Activated CD8-positive, alpha-beta T cell treated with anti-CD3 and anti-CD28 coated beads for 36 hours (primary cell): ENCODE data around the gene KLHL26. TPM values are rescaled to one million over a fixed set of nuclear protein-coding genes. Genes with fewer than 3 reads are reported as not detected.

Source experiments
- ATAC-seq: fragments of 200-7000 bp; cut with Tn5 transposase; one replicate; pipeline ENCODE4 v1.10.0; 2021; ENCODE audit warnings: mild to moderate bottlenecking, moderate library complexity
- CTCF ChIA-PET: fragments of 350-600 bp; sonication (Branson Sonifier 250); formaldehyde crosslinking; loops from one replicate; lab custom pipeline; 2021; ENCODE audit warnings: antibody characterized with exemption; lab: Charles Lee
- POLR2A ChIA-PET: fragments of 350-600 bp; sonication (Branson Sonifier 250); formaldehyde crosslinking; loops from one replicate; lab custom pipeline; 2021; ENCODE audit warnings: antibody characterized with exemption; lab: Charles Lee
- DNase-seq: peaks from one replicate; pipeline ENCODE4 v3.0.0-alpha.2; 2020
- H3K27ac Mint-ChIP-seq: one replicate; pipeline ENCODE4 v1.8.0; 2021; ENCODE audit warnings: mild to moderate bottlenecking, mixed read lengths
- H3K27me3 Mint-ChIP-seq: one replicate; pipeline ENCODE4 v1.8.0; 2021; ENCODE audit warnings: mixed read lengths
- H3K36me3 Mint-ChIP-seq: one replicate; pipeline ENCODE4 v1.8.0; 2021; ENCODE audit warnings: low read depth, mixed read lengths
- H3K4me1 Mint-ChIP-seq: one replicate; pipeline ENCODE4 v1.8.0; 2021; ENCODE audit warnings: low read depth, mixed read lengths
- H3K4me3 Mint-ChIP-seq: one replicate; pipeline ENCODE4 v1.8.0; 2021; ENCODE audit warnings: mild to moderate bottlenecking, moderate library complexity, mixed read lengths
- H3K9me3 Mint-ChIP-seq: one replicate; pipeline ENCODE4 v1.8.0; 2021; ENCODE audit warnings: mixed read lengths
- CTCF ChIP-seq: fragments of 200-600 bp; IDR thresholded peaks from one replicate; pipeline ENCODE4 v1.8.0; 2022; ENCODE audit warnings: antibody characterized with exemption, mild to moderate bottlenecking
- intact Hi-C: fragments of 100-400 bp; cut with micrococcal nuclease; formaldehyde crosslinking; loops from one replicate; pipeline ENCODE4 v1.10.0; 2022
- total RNA-seq, 2 experiments: library from RNA; stranded (reverse); gene quantifications; one replicate each; pipeline ENCODE4 v1.2.3, GENCODE V29; 2021

The KLHL26 gene
- total RNA-seq, 2 experiments from 2014 or later, result 10.3 to 10.8 TPM

GRCh38 chr19:18716857-18717256 lies 80.0 kb downstream of the KLHL26 start:
- no peak for ATAC-seq
- intact Hi-C loops, result no loop called here
- H3K27me3 Mint-ChIP-seq, result no peaks in the 10 kb centered on the region
- TF ChIP-seq CTCF, result no peak
- no peaks in the 10 kb centered on the region for H3K9me3 Mint-ChIP-seq
- no peak overlapping the region for H3K27ac Mint-ChIP-seq
- POLR2A ChIA-PET, result no interaction called here
- no peak overlapping the region for H3K4me3 Mint-ChIP-seq
- CTCF ChIA-PET, result interaction anchor here (1.1 kb wide), 1 partner anchor 130 kb away, joined by 3 read pairs; no protein-coding TSS in a partner anchor
- no peak for DNase-seq
- no peaks in the 10 kb centered on the region for H3K36me3 Mint-ChIP-seq
- peaks cover 34% of the 10 kb centered on the region for H3K4me1 Mint-ChIP-seq

- CTCF ChIA-PET, result interaction anchor here (1.1 kb wide), 1 partner anchor 129 kb away, joined by 3 read pairs; no protein-coding TSS in a partner anchor
- Mint-ChIP-seq H3K9me3 (no peaks in the 10 kb centered on the region), H3K36me3 (no peaks in the 10 kb centered on the region), H3K4me3 (no peak overlapping the region), H3K4me1 (peaks cover 34% of the 10 kb centered on the region), H3K27ac (no peak overlapping the region), H3K27me3 (no peaks in the 10 kb centered on the region)
- DNase-seq (no peak), ATAC-seq (no peak)
- POLR2A ChIA-PET, result no interaction called here
- intact Hi-C loops, result no loop called here
- TF ChIP-seq CTCF, result no peak
Measured at GRCh38 chr19:18717601-18718000, 80.8 kb downstream of the KLHL26 start.

- no peak for TF ChIP-seq CTCF
- H3K9me3 Mint-ChIP-seq, result no peaks in the 10 kb centered on the region
- CTCF ChIA-PET, result interaction anchor here (1.1 kb wide), 1 partner anchor 129 kb away, joined by 3 read pairs; no protein-coding TSS in a partner anchor
- POLR2A ChIA-PET, result no interaction called here
- no peak overlapping the region for H3K4me3 Mint-ChIP-seq
- intact Hi-C loops, result no loop called here
- H3K27me3 Mint-ChIP-seq, result no peaks in the 10 kb centered on the region
- ATAC-seq, result no peak
- no peak for DNase-seq
- no peaks in the 10 kb centered on the region for H3K36me3 Mint-ChIP-seq
- H3K27ac Mint-ChIP-seq, result no peak overlapping the region
- H3K4me1 Mint-ChIP-seq, result peaks cover 32% of the 10 kb centered on the region
Measured at GRCh38 chr19:18718015-18718526, 81.2 kb downstream of the KLHL26 start.

- Mint-ChIP-seq H3K27ac (no peak overlapping the region), H3K4me3 (no peak overlapping the region), H3K27me3 (no peaks in the 10 kb centered on the region), H3K4me1 (peaks cover 31% of the 10 kb centered on the region), H3K36me3 (no peaks in the 10 kb centered on the region), H3K9me3 (no peaks in the 10 kb centered on the region)
- POLR2A ChIA-PET, result interaction anchor here (0.5 kb wide), 1 partner anchor 350 kb away, joined by 3 read pairs; no protein-coding TSS in a partner anchor
- no peak for DNase-seq
- no peak for ATAC-seq
- intact Hi-C loops, result no loop called here
- no peak for TF ChIP-seq CTCF
- CTCF ChIA-PET, result no interaction called here
Measured at GRCh38 chr19:18718846-18719458, 82.1 kb downstream of the KLHL26 start.

GRCh38 chr19:18719541-18719940 lies 82.7 kb downstream of the KLHL26 start:
- no peak overlapping the region for H3K27ac Mint-ChIP-seq
- H3K4me1 Mint-ChIP-seq, result peaks cover 35% of the 10 kb centered on the region
- ChIA-PET CTCF (no interaction called here), POLR2A (no interaction called here)
- TF ChIP-seq CTCF, result no peak
- no peaks in the 10 kb centered on the region for H3K36me3 Mint-ChIP-seq
- DNase-seq, result no peak
- ATAC-seq, result no peak
- intact Hi-C loops, result no loop called here
- no peaks in the 10 kb centered on the region for H3K27me3 Mint-ChIP-seq
- H3K9me3 Mint-ChIP-seq, result no peaks in the 10 kb centered on the region
- H3K4me3 Mint-ChIP-seq, result no peak overlapping the region

Other genes with a start within 250 kb of the KLHL26 start
- not detected for gene LRRC25, start 239.4 kb upstream of the KLHL26 start, total RNA-seq
- 100 to 1,000 TPM in 1 of 2 experiments, 10 to 100 TPM in 1; 98.2 to 102 TPM for gene SSBP4, start 217.6 kb upstream of the KLHL26 start, total RNA-seq
- 10 to 100 TPM; 48.6 to 54.9 TPM for gene ISYNA1, start 198.9 kb upstream of the KLHL26 start, total RNA-seq
- gene ELL, start 115.0 kb upstream of the KLHL26 start, total RNA-seq, result 10 to 100 TPM; 20.1 to 21.9 TPM
- 100 to 1,000 TPM; 216 to 220 TPM for gene FKBP8, start 93.5 kb upstream of the KLHL26 start, total RNA-seq
- gene KXD1, start 79.2 kb upstream of the KLHL26 start, total RNA-seq, result 100 to 1,000 TPM; 137 to 142 TPM
- gene UBA52, start 65.2 kb upstream of the KLHL26 start, total RNA-seq, result 1,000 to 10,000 TPM; 1,795 to 1,837 TPM
- gene REX1BD, start 48.2 kb upstream of the KLHL26 start, total RNA-seq, result 10 to 100 TPM; 61.2 to 65.1 TPM
- not detected for gene CRLF1, start 30.2 kb upstream of the KLHL26 start, total RNA-seq
- gene TMEM59L, start 24.2 kb upstream of the KLHL26 start, total RNA-seq, result not detected
- gene CRTC1, start 46.7 kb downstream of the KLHL26 start, total RNA-seq, result 1 to 10 TPM; 4.4 to 4.5 TPM
- not detected for gene COMP, start 154.3 kb downstream of the KLHL26 start, total RNA-seq
- 10 to 100 TPM; 75.9 to 87.6 TPM for gene UPF1, start 194.9 kb downstream of the KLHL26 start, total RNA-seq